Vagina (tissue), 2 donors: ENCODE results near the gene STEAP1.

Experiments
- CTCF ChIP-seq, 3 experiments: fragments of 450-650 bp in 2 of 3; fragments of 200-600 bp in 1 of 3; sonication (generic) in 1 of 3; IDR thresholded peaks; one replicate each; pipeline ENCODE4 v1.5.1; 2017 to 2019; ENCODE audit warnings: antibody characterized with exemption in 3 of 3, mild to moderate bottlenecking in 2 of 3, moderate library complexity in 2 of 3
- POLR2A ChIP-seq, 2 donors: fragments of 450-650 bp; IDR thresholded peaks; one replicate each; pipeline ENCODE4 v1.6.1; 2017; ENCODE audit warnings: antibody characterized with exemption in 2 of 2, mild to moderate bottlenecking in 2 of 2, moderate library complexity in 2 of 2
- POLR2AphosphoS5 ChIP-seq, 2 donors: sonication (generic); formaldehyde crosslinking; IDR thresholded peaks; one replicate each; pipeline ENCODE4 v1.9.0; 2017; ENCODE audit warnings: antibody characterized with exemption in 2 of 2, mild to moderate bottlenecking in 2 of 2, low read depth in 1 of 2; ENCODE audit not compliant: insufficient read depth in 1 of 2

- TF ChIP-seq POLR2A (IDR thresholded peaks at IDR 0.05) (no peak), CTCF (IDR thresholded peaks at IDR 0.05) (no peak), POLR2AphosphoS5 (IDR thresholded peaks at IDR 0.05; ENCODE audit: insufficient read depth in 1 of 2, low read depth in 1 of 2) (no peak)
Observed at GRCh38 chr7:90210981-90211380, 56.7 kb downstream of the STEAP1 start.
